ENCODE results near the gene RSPRY1. TPM values are rescaled to one million over a fixed set of nuclear protein-coding genes. Genes with fewer than 3 reads are reported as not detected.

The RSPRY1 gene
- total RNA-seq, 4 donors from 2014 or later = 28.8 to 38.1 (median 32.1) TPM

DNA sequence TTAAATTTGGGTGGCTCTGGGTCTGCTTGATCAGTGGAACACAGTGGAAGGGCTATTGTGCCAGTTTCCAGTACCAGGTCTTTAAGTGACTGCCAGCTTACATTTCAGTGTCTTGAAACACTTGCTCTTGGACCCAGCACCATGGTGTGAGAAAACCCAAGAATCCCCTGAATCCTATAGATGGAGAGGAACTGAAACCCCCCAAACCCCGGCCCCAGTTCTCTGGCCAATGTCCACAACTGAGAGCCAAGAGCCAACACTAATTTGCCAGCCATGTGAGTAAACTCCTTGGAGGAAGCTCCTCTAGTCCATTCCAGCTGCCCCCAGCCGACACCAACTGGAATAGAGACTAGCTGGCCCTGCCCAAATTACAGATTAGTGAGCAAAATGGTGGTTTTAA, 56.5 kb downstream of the RSPRY1 start:
- TF ChIP-seq CTCF (IDR thresholded peaks at IDR 0.05; ENCODE audit: low read depth) = no peak

DNA sequence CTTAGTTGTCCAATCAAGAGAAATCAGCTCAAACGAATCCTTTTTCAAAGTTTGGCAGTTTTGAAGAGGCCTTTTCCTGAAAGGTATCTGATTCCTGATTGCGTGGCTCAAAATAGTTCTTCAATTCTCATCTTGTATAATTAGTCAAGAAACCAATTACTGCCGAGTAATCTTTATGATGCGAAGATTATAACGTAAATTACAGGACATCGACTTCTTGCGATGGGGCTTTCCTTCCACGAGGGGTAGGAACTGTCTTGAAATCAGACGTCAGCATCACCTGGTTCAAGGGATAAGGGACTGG, 58.3 kb downstream of the RSPRY1 start:
- no peak for TF ChIP-seq CTCF (IDR thresholded peaks at IDR 0.05; ENCODE audit: low read depth)

DNA sequence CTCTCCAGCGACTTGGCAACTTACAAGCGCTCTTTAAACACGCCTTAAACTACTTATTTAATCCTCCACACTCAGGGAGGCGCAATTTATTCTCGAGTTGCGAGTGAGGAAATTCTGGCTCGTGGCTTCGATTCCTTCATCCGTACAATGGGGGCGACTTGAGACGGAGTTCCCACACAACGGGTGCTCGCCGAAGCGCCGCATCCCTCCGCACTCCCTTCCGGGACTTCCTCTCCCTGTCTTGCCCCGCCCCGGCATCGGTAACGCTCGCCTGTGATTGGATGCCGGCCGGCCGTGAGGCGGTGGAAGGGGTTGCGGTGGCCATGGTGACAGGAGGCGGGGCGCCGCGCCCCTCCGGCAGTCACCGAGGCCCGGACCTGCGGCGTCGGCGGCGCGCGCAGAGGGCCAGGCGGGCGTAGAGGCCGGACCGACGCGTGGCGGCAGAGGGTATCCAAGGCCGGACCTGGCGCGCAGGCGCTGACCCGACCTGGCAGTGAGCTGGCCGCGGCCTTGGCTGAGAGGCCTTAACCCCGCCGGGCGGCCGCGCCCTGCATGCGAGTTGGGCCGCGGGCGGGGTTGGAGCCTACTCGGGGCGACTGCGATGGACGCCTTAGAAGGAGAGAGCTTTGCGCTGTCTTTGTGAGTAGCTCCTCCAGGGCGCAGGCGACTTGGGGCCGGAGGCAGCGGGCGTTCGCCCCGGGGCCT, 58.8 kb downstream of the RSPRY1 start, which contains the start of gene ARL2BP:
ARL2BP (plus strand) TSS at position 493 of the 705 bp plus-strand sequence; CDS start at position 602, 109 bp downstream.
- no peak for TF ChIP-seq CTCF (IDR thresholded peaks at IDR 0.05; ENCODE audit: low read depth)

- TF ChIP-seq CTCF (IDR thresholded peaks at IDR 0.05; ENCODE audit: low read depth) = no peak
Measured at GRCh38 chr16:57245472-57246113, 59.5 kb downstream of the RSPRY1 start.

DNA sequence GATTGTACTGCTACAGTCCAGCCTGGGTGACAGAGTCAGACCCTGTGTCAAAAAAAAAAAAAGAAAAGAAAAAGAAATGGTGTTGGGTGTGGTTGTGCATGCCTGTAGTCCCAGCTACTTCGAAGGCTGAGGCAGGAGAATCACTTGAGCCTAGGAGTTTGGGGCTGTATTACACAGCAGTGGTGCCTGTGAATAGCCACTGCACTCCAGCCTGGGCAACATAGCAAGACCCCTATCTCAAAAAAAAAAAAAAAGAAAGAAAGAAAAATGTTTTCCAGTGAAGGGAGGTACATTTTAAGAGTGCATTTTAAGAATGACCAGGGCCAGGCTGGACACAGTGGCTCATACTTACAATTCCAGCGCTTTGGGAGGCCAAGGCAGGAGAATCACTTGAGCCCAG, 65.2 kb downstream of the RSPRY1 start:
- no peak for TF ChIP-seq CTCF (IDR thresholded peaks at IDR 0.05; ENCODE audit: low read depth)

GRCh38 chr16:57252148-57252721, 66.1 kb downstream of the RSPRY1 start:
- no peak for TF ChIP-seq CTCF (IDR thresholded peaks at IDR 0.05; ENCODE audit: low read depth)

- TF ChIP-seq CTCF (IDR thresholded peaks at IDR 0.05; ENCODE audit: low read depth) = no peak
Measured at GRCh38 chr16:57253466-57253865, 67.3 kb downstream of the RSPRY1 start.

Data from subcutaneous adipose tissue (tissue), 4 donors.